Measurements from ENCODE around the gene F8.

Gene F8

DNA sequence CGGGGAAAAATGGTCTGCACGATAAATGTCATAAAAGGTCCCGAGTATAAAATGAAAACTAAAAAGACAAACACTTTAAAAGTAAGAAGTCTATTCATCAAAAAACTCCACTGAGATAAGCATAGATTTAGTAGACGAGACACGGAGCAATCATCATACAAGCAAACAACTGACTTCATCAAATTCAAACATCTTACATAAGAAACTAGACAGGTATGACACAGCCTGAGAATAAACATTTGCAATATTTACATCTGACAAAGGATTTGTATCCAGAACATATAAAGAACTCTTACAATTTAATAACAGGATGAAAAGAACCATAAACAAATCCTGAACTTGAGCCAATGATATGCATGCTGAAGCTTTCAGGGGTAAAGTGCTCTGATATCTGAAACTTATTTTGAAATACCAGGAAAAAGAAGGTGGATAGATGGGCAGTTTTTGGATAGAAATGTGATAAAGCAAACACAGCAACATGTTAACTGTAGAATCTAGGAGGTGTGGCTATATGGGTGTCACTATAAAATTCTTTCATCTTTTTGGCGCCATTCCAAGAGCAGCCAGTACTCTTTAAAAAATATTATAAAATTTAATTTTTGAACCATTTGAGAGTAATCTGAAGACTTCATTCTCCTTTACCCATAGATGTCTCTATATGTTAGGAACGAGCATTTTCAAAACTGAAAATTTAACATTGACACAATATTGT lies 229.3 kb downstream of the F8 start:
- Histone ChIP-seq H3K27me3 (ENCODE audit: control insufficient read depth in 1 of 2, insufficient read depth in 2 of 2, low read length in 2 of 2) (no peaks in the 10 kb centered on the region), H3K4me1 (ENCODE audit: control insufficient read depth in 1 of 2, insufficient read depth in 2 of 2, low read length in 2 of 2) (peaks cover 3 to 6% of the 10 kb centered on the region in 2 donors), H3K9ac (ENCODE audit: low read depth in 1 of 2, low read length in 2 of 2) (no peak overlapping the region), H3K9me3 (ENCODE audit: control insufficient read depth in 1 of 2, low read length in 2 of 2) (no peaks in the 10 kb centered on the region), H3K36me3 (ENCODE audit: control insufficient read depth in 1 of 2, insufficient read depth in 2 of 2, low read length in 2 of 2) (peaks cover 0 to 4% of the 10 kb centered on the region in 2 donors), H3K27ac (ENCODE audit: low read depth, low read length) (no peak overlapping the region), H3K4me3 (ENCODE audit: low read depth in 1 of 2, low read length in 2 of 2) (no peak overlapping the region)

DNA sequence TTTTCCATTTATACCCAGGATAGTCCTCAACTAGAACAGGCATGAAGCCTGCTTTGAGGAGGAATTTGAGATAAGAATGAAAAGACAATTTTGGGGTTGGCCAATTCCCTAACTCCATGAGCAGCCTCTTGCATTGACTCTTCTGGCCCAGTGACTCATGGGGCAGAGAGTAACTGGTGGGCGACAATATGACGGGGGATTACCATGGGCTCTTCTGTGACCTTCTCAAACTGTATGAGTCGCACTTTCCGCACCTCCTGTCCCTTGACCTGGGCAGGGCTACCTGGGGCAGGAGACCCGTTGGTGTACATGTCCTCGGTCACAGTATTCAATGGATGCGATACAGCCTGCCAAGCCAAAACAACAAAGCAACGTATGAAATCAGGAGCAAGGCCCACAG lies 230.6 kb downstream of the F8 start:
- Histone ChIP-seq H3K9me3 (ENCODE audit: control insufficient read depth in 1 of 2, low read length in 2 of 2) (no peaks in the 10 kb centered on the region), H3K9ac (ENCODE audit: low read depth in 1 of 2, low read length in 2 of 2) (no peak overlapping the region), H3K4me1 (ENCODE audit: control insufficient read depth in 1 of 2, insufficient read depth in 2 of 2, low read length in 2 of 2) (peaks cover 3 to 6% of the 10 kb centered on the region in 2 donors), H3K27me3 (ENCODE audit: control insufficient read depth in 1 of 2, insufficient read depth in 2 of 2, low read length in 2 of 2) (no peaks in the 10 kb centered on the region), H3K4me3 (ENCODE audit: low read depth in 1 of 2, low read length in 2 of 2) (no peak overlapping the region), H3K27ac (ENCODE audit: low read depth, low read length) (no peak overlapping the region), H3K36me3 (ENCODE audit: control insufficient read depth in 1 of 2, insufficient read depth in 2 of 2, low read length in 2 of 2) (peaks cover 0 to 4% of the 10 kb centered on the region in 2 donors)

GRCh38 chrX:154791467-154791866 lies 231.1 kb downstream of the F8 start:
- no peaks in the 10 kb centered on the region for H3K9me3 ChIP-seq (ENCODE audit: control insufficient read depth in 1 of 2, low read length in 2 of 2)
- H3K27me3 ChIP-seq (ENCODE audit: control insufficient read depth in 1 of 2, insufficient read depth in 2 of 2, low read length in 2 of 2): no peaks in the 10 kb centered on the region
- H3K9ac ChIP-seq (ENCODE audit: low read depth in 1 of 2, low read length in 2 of 2): no peak overlapping the region
- H3K4me3 ChIP-seq (ENCODE audit: low read depth in 1 of 2, low read length in 2 of 2): no peak overlapping the region
- H3K36me3 ChIP-seq (ENCODE audit: control insufficient read depth in 1 of 2, insufficient read depth in 2 of 2, low read length in 2 of 2): peaks cover 0 to 4% of the 10 kb centered on the region in 2 donors
- H3K4me1 ChIP-seq (ENCODE audit: control insufficient read depth in 1 of 2, insufficient read depth in 2 of 2, low read length in 2 of 2): peaks cover 0 to 4% of the 10 kb centered on the region in 2 donors
- H3K27ac ChIP-seq (ENCODE audit: low read depth, low read length): no peak overlapping the region

All from duodenal mucosa (tissue), 2 donors.